ENCODE data around the gene KATNB1. TPM values are rescaled to one million over a fixed set of nuclear protein-coding genes. Genes with fewer than 3 reads are reported as not detected.

KATNB1 gene
- total RNA-seq, 2 experiments from 2014 or later = 37.4 to 43.5 TPM

DNA sequence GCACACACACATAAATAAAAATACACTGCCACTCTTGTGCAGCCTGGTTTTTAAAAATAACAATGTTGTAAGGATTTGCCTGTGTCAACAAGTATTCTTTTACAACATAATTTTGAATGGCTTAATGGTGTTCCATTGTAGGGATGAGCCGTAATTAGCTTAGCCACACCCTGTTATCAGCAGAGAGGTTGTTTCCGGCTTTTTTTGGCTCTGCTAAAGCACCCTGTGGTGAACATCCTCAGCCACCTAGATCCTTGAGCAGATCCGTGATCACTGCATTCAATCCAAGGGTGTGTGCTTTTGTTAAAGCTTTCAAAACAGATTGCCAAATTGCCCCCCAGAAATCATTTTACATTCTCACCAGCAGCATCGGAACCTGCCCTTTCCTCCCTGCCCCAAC lies 7.0 kb downstream of the KATNB1 start:
- Histone ChIP-seq H2AFZ (ENCODE audit: low read length) (no peak overlapping the region), H3K4me1 (ENCODE audit: insufficient read depth, low read length, poor library complexity, severe bottlenecking) (peaks cover 8% of the 10 kb centered on the region), H3K9me3 (ENCODE audit: low read length) (no peaks in the 10 kb centered on the region), H3K4me2 (ENCODE audit: low read length) (no peak overlapping the region), H3K27ac (ENCODE audit: low read depth, low read length, poor library complexity, severe bottlenecking) (no peak overlapping the region), H3K9me2 (ENCODE audit: insufficient read depth, low read length) (no peaks in the 10 kb centered on the region), H3K36me3 (ENCODE audit: insufficient read depth, low read length) (peaks cover 3% of the 10 kb centered on the region; the same call in 1 of the 2 replicates), H3K4me3 (ENCODE audit: low read depth, low read length, poor library complexity, severe bottlenecking) (no peak overlapping the region), H3K79me2 (ENCODE audit: insufficient read depth, low read depth, low read length) (no peaks in the 10 kb centered on the region), H4K20me1 (ENCODE audit: insufficient read depth, low read length) (no peaks in the 10 kb centered on the region)
- intact Hi-C loops (cut with micrococcal nuclease; ENCODE audit: unreplicated experiment) = no loop called here
- ChIA-PET POLR2A (no interaction called here), CTCF (ENCODE audit: unreplicated experiment) (no interaction called here)
- TF ChIP-seq, protein P1, sequence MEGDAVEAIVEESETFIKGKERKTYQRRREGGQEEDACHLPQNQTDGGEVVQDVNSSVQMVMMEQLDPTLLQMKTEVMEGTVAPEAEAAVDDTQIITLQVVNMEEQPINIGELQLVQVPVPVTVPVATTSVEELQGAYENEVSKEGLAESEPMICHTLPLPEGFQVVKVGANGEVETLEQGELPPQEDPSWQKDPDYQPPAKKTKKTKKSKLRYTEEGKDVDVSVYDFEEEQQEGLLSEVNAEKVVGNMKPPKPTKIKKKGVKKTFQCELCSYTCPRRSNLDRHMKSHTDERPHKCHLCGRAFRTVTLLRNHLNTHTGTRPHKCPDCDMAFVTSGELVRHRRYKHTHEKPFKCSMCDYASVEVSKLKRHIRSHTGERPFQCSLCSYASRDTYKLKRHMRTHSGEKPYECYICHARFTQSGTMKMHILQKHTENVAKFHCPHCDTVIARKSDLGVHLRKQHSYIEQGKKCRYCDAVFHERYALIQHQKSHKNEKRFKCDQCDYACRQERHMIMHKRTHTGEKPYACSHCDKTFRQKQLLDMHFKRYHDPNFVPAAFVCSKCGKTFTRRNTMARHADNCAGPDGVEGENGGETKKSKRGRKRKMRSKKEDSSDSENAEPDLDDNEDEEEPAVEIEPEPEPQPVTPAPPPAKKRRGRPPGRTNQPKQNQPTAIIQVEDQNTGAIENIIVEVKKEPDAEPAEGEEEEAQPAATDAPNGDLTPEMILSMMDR (conservative IDR thresholded peaks at IDR 0.05; ENCODE audit: low read length) = no peak
- no peak for TF ChIP-seq EZH2phosphoT487 (IDR thresholded peaks at IDR 0.05; ENCODE audit: borderline replicate concordance, low read depth, low read length)
- BruUV-seq (replicated peaks) = no TSS peak
- no peak for DNase-seq (ENCODE audit: low spot score)

- CTCF ChIA-PET (ENCODE audit: unreplicated experiment) = no interaction called here
Observed at GRCh38 chr16:57743458-57743857, 7.9 kb downstream of the KATNB1 start.

DNA sequence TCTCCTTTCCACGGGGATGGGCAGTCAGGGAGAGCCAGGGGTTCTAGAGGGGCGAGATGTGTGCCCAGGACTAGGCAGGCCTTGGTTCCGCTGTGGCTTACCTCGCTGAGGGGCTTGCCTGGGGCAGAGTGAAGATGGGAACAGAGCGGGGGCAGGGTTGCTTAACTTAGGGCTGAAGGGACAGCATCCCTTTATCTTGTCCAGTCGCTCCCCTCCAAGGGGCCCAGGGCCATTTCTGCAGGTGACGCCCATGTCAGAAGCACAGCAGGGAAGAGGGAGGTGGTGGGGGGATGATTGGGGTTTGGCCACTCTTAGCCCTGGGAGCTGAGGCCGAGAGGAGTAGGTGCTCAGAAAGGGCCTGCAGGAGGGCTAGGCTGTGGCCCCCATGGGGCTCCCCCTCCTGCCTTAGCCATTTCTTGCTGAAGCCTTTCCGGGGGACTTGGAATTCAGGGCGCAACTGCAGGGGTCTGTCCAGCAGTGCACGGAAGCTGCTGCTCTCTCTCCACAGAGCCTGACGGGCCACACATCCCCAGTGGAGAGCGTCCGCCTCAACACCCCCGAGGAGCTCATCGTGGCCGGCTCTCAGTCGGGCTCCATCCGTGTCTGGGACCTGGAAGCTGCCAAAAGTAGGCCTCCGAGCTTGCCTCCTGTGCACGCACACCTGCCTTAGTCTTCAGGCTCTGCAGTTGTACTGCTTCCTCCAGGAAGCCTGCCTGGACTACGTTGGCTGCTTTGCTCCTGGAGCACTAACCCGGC lies 8.5 kb downstream of the KATNB1 start:
- CTCF ChIA-PET (ENCODE audit: unreplicated experiment) = no interaction called here
- intact Hi-C loops (cut with micrococcal nuclease; ENCODE audit: unreplicated experiment) = no loop called here
- no peak for DNase-seq (ENCODE audit: low spot score)

More at GRCh38 chr16:57743458-57743857, 7.9 kb downstream of the KATNB1 start:
- Histone ChIP-seq H3K9me2 (ENCODE audit: insufficient read depth, low read length) (no peaks in the 10 kb centered on the region), H3K4me3 (ENCODE audit: low read depth, low read length, poor library complexity, severe bottlenecking) (no peak overlapping the region), H3K4me1 (ENCODE audit: insufficient read depth, low read length, poor library complexity, severe bottlenecking) (peaks cover 8% of the 10 kb centered on the region), H4K20me1 (ENCODE audit: insufficient read depth, low read length) (no peaks in the 10 kb centered on the region), H3K4me2 (ENCODE audit: low read length) (no peak overlapping the region), H3K27ac (ENCODE audit: low read depth, low read length, poor library complexity, severe bottlenecking) (no peak overlapping the region), H3K36me3 (ENCODE audit: insufficient read depth, low read length) (no peaks in the 10 kb centered on the region), H3K9me3 (ENCODE audit: low read length) (no peaks in the 10 kb centered on the region), H3K79me2 (ENCODE audit: insufficient read depth, low read depth, low read length) (no peaks in the 10 kb centered on the region), H2AFZ (ENCODE audit: low read length) (no peak overlapping the region)
- TF ChIP-seq, protein P1 (conservative IDR thresholded peaks at IDR 0.05; ENCODE audit: low read length) = no peak
- TF ChIP-seq EZH2phosphoT487 (IDR thresholded peaks at IDR 0.05; ENCODE audit: borderline replicate concordance, low read depth, low read length) = no peak
- no peak for DNase-seq (ENCODE audit: low spot score)
- POLR2A ChIA-PET = no interaction called here
- no TSS peak for BruUV-seq (replicated peaks)
- intact Hi-C loops (cut with micrococcal nuclease; ENCODE audit: unreplicated experiment) = no loop called here

More for the DNA sequence above, 8.5 kb downstream of the KATNB1 start:
- no peak for TF ChIP-seq EZH2phosphoT487 (IDR thresholded peaks at IDR 0.05; ENCODE audit: borderline replicate concordance, low read depth, low read length)
- TF ChIP-seq, protein P1 (conservative IDR thresholded peaks at IDR 0.05; ENCODE audit: low read length) = no peak
- Histone ChIP-seq H4K20me1 (ENCODE audit: insufficient read depth, low read length) (no peaks in the 10 kb centered on the region), H3K9me2 (ENCODE audit: insufficient read depth, low read length) (no peaks in the 10 kb centered on the region), H3K4me3 (ENCODE audit: low read depth, low read length, poor library complexity, severe bottlenecking) (no peak overlapping the region), H3K79me2 (ENCODE audit: insufficient read depth, low read depth, low read length) (no peaks in the 10 kb centered on the region), H3K4me2 (ENCODE audit: low read length) (no peak overlapping the region), H3K4me1 (ENCODE audit: insufficient read depth, low read length, poor library complexity, severe bottlenecking) (peaks cover 8% of the 10 kb centered on the region), H3K36me3 (ENCODE audit: insufficient read depth, low read length) (no peaks in the 10 kb centered on the region), H2AFZ (ENCODE audit: low read length) (no peak overlapping the region), H3K27ac (ENCODE audit: low read depth, low read length, poor library complexity, severe bottlenecking) (no peak overlapping the region), H3K9me3 (ENCODE audit: low read length) (no peaks in the 10 kb centered on the region)
- POLR2A ChIA-PET = no interaction called here
- BruUV-seq (replicated peaks) = no TSS peak

All from OCI-LY7 (cell line).